Esophagus squamous epithelium (tissue), 5 donors: Measurements from ENCODE around the gene SMG7. TPM values are rescaled to one million over a fixed set of nuclear protein-coding genes. Genes with fewer than 3 reads are reported as not detected.
A peak's percentile ranks its signal among the peaks of the same experiment; 100 is the strongest.
"Not testable (repeated sequence)": the region's sequence is repeated elsewhere in the genome, so short reads cannot be mapped to it uniquely, and the experiment has no call there.

Experiments used
- DNase-seq: peaks from one replicate; lab custom pipeline; 2025; lab: John Stamatoyannopoulos, UW
- H3K27ac ChIP-seq, 4 donors: fragments of 200-600 bp; sonication (generic); one replicate each; pipeline ENCODE4 v1.5.1; 2016 to 2019; ENCODE audit warnings: mild to moderate bottlenecking in 1 of 4
- H3K27me3 ChIP-seq, 4 donors: fragments of 200-600 bp; sonication (generic); 1 replicate in 3 of 4; 2 replicates in 1 of 4; pipeline versions ENCODE4 v1.5.1 to v1.6.0; 2017 to 2021; ENCODE audit warnings: antibody characterized with exemption in 1 of 4
- H3K36me3 ChIP-seq, 3 donors: fragments of 200-600 bp; sonication (generic); one replicate each; pipeline ENCODE4 v1.5.1; 2016 to 2019
- H3K4me1 ChIP-seq, 3 donors: fragments of 200-600 bp; sonication (generic); one replicate each; pipeline ENCODE4 v1.5.1; 2017 to 2019
- H3K4me3 ChIP-seq, 4 donors: fragments of 200-600 bp; sonication (generic); 1 replicate in 3 of 4; 2 replicates in 1 of 4; pipeline ENCODE4 v1.5.1; 2016 to 2019; ENCODE audit warnings: mild to moderate bottlenecking in 2 of 4, moderate library complexity in 1 of 4
- H3K9me3 ChIP-seq, 3 donors: fragments of 200-600 bp; sonication (generic); one replicate each; pipeline ENCODE4 v1.5.1; 2016 to 2019
- CTCF ChIP-seq, 6 experiments: fragments of 450-650 bp in 4 of 6; fragments of 200-600 bp in 2 of 6; sonication (generic) in 2 of 6; IDR thresholded peaks; one replicate each; pipeline ENCODE4 v1.5.1; 2016 to 2019; ENCODE audit warnings: antibody characterized with exemption in 6 of 6, mild to moderate bottlenecking in 4 of 6, moderate library complexity in 4 of 6
- POLR2A ChIP-seq, 4 donors: fragments of 450-650 bp; IDR thresholded peaks; one replicate each; pipeline ENCODE4 v1.6.1; 2017; ENCODE audit warnings: antibody characterized with exemption in 4 of 4, mild to moderate bottlenecking in 4 of 4, moderate library complexity in 3 of 4
- WGBS, 2 donors: methylation state at CpG; one replicate each; pipeline ENCODE4 v1.1.5; 2018; 5-methylcytosine and 5-hydroxymethylcytosine counted together
- intact Hi-C: fragments of 100-400 bp; cut with DNase I; formaldehyde crosslinking; loops from one replicate; pipeline ENCODE4 v1.15.0; 2022
- total RNA-seq, 4 donors: library from RNA; depleted of rRNA; stranded (reverse); fragments of >200 nt; gene quantifications; one replicate each; pipeline ENCODE4 v1.1.0, GENCODE V29; 2016
- donor health status: DM: yes; HTN: yes; CAD: no.

Gene SMG7
- 10 to 100 TPM; 15.8 to 46.5 (median 35.3) TPM for total RNA-seq

GRCh38 chr1:183472488-183473216 lies at the start of gene SMG7:
TSS of gene SMG7 (plus strand) at chr1:183472499. CDS start at chr1:183472621, 122 bp downstream.
- Histone ChIP-seq H3K27ac (peak within 1 kb of the TSS; percentile 93 to 99 (median 98)), H3K4me1 (peaks cover 0 to 66% (median 26%) of the 10 kb centered on the region in 3 donors), H3K4me3 (peak within 1 kb of the TSS; percentile 92 to 100 (median 92)), H3K36me3 (no peaks in the 10 kb centered on the region), H3K9me3 (no peaks in the 10 kb centered on the region), H3K27me3 (no peaks in the 10 kb centered on the region)
- intact Hi-C loops: loop anchor here (10.0 kb wide), 1 partner anchor 162 kb away; the partner anchor contains the start of gene ARPC5
- TF ChIP-seq POLR2A (IDR thresholded peaks at IDR 0.05) (no peak), CTCF (IDR thresholded peaks at IDR 0.05) (no peak)
- DNase-seq: peak; percentile 56
- 0 to 2% methylated on average over 22 of the region's 70 CpGs for WGBS, 2 donors

- Histone ChIP-seq H3K36me3 (no peaks in the 10 kb centered on the region), H3K4me3 (no peak overlapping the region), H3K27ac (no peak overlapping the region), H3K9me3 (no peaks in the 10 kb centered on the region), H3K27me3 (peaks cover 0 to 40% (median 0%) of the 10 kb centered on the region in 4 donors), H3K4me1 (peaks cover 0 to under 1% (median 0%) of the 10 kb centered on the region in 3 donors)
- TF ChIP-seq POLR2A (IDR thresholded peaks at IDR 0.05) (no peak), CTCF (IDR thresholded peaks at IDR 0.05) (no peak)
- DNase-seq: no peak
- intact Hi-C loops: no loop called here
- 19 to 33% methylated on average over 1 of the region's 1 CpG for WGBS, 2 donors
Measured at GRCh38 chr1:183423541-183423940, 48.8 kb upstream of the SMG7 start.

- H3K9me3 ChIP-seq: no peaks in the 10 kb centered on the region
- DNase-seq: no peak
- intact Hi-C loops: no loop called here
- no peaks in the 10 kb centered on the region for H3K36me3 ChIP-seq
- TF ChIP-seq POLR2A (IDR thresholded peaks at IDR 0.05): no peak
- TF ChIP-seq CTCF (IDR thresholded peaks at IDR 0.05): no peak
- peaks cover 0 to 29% (median 0%) of the 10 kb centered on the region in 4 donors for H3K27me3 ChIP-seq
- H3K27ac ChIP-seq: no peak overlapping the region
- no peak overlapping the region for H3K4me3 ChIP-seq
- no peaks in the 10 kb centered on the region for H3K4me1 ChIP-seq
Measured at GRCh38 chr1:183424691-183425090, 47.6 kb upstream of the SMG7 start.

GRCh38 chr1:183427591-183427990 lies 44.7 kb upstream of the SMG7 start:
- H3K36me3 ChIP-seq, H3K9me3 ChIP-seq, H3K4me3 ChIP-seq, H3K27me3 ChIP-seq, H3K4me1 ChIP-seq, DNase-seq, H3K27ac ChIP-seq, intact Hi-C loops: not testable (repeated sequence)
- whole genome bisulfite sequencing, 2 donors: 38 to 44% methylated on average over 2 of the region's 3 CpGs

GRCh38 chr1:183431840-183432547 lies 40.3 kb upstream of the SMG7 start:
- H3K36me3 ChIP-seq: no peaks in the 10 kb centered on the region
- TF ChIP-seq POLR2A (IDR thresholded peaks at IDR 0.05): no peak
- no peak for TF ChIP-seq CTCF (IDR thresholded peaks at IDR 0.05)
- no peaks in the 10 kb centered on the region for H3K4me1 ChIP-seq
- H3K4me3 ChIP-seq: no peak overlapping the region
- DNase-seq: no peak
- WGBS, 2 donors: 72 to 88% methylated on average over 4 of the region's 4 CpGs
- intact Hi-C loops: no loop called here
- H3K27me3 ChIP-seq: peaks cover 0 to 6% (median 0%) of the 10 kb centered on the region in 4 donors
- H3K9me3 ChIP-seq: no peaks in the 10 kb centered on the region
- no peak overlapping the region for H3K27ac ChIP-seq
